HG02938 (cell line): ENCODE measurements around the gene FRRS1.

Experiments
- ATAC-seq: cut with Tn5 transposase; IDR thresholded peaks from one replicate; pipeline ENCODE4 v1.9.1; 2021; ENCODE audit warnings: mild to moderate bottlenecking, moderate library complexity; ENCODE audit not compliant: unreplicated experiment

Gene FRRS1

GRCh38 chr1:99738858-99739465 is 27.5 kb downstream of the FRRS1 start:
- no peak for ATAC-seq

DNA sequence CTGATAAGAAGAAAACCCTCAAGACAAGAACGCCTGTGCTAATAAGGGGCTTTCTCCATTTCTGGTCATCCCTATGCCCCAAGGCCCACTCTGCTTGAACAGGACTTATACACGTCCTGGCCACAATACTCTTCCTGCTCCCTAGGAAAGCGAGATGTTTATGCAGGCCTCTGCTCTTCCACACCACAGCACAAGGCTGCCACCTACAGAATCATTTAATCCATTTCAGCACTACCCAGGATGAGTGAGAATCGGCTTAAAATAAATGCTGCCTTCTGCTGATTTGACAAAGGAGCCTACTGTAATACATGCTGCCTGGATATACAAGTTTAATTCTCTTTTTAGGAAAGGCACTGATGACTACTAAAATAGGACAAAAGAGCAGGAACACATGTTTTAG is 29.4 kb downstream of the FRRS1 start:
- no peak for ATAC-seq

- no peak for ATAC-seq
Measured at GRCh38 chr1:99735852-99736251, 30.6 kb downstream of the FRRS1 start.

- ATAC-seq, result no peak
Measured at GRCh38 chr1:99731384-99731783, 35.1 kb downstream of the FRRS1 start.

DNA sequence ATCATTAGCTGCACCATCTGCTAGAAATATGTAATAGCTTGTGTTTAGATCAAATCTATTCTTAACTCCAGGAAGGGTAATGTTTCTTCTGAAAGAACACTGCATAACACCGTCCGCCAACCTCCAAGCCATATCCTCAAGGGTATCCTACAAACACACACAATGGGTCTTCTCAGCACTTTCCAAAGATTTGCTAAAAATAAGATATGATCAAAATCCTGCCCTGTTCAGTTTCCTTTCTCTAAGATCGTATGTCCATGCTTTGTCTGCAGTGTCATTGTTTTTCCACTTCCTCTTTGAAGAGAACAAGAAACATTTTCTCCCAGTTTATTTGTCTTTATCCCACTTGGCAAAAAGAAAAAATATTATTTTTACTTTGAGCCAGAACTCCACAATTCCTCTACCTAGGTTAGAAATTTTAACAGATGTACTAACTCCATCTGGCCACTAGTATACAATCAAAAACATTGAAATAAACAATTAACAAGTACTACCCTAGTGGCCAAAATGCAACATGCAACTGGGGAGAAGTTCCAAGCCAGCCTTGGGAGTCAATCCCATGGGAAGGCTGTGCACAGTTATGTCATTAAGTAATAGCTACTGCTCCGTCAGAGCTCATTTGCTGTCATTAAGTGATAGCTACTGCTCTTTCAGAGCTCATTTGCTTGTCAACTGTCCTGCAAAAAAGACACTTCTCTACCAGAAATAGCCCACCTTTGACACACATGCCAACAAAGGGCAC is 37.8 kb downstream of the FRRS1 start:
- peak; percentile 89 for ATAC-seq

DNA sequence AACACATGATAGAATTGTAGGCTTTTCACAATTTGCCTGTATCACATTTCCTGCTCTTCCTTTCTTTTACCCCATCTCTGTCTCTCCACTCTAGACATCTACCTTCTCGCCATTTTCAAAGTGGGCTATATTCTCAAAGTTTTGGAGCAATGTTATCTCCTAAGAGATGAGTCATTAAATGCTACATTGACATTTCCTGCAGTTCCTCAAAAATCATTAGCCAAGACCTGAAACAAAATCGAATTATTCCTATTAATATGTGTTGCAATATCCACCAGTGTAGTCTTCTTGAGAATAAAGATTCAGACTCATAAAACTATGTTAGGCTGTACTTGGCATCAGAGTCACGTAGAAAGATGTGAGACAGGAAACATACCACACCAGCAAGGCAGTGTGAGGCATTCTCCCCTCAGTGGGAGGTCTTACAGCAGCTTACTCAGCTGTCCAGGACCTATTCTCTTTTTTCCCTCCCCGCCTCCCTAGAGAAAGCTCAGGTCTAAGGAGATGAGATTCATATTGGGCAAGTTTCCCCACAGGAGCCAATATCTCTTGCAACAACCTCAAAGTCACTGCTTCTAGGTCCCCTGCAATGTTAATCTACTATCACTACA is 38.8 kb downstream of the FRRS1 start:
- ATAC-seq, result no peak

- no peak for ATAC-seq
Measured at GRCh38 chr1:99726818-99727217, 39.6 kb downstream of the FRRS1 start.

DNA sequence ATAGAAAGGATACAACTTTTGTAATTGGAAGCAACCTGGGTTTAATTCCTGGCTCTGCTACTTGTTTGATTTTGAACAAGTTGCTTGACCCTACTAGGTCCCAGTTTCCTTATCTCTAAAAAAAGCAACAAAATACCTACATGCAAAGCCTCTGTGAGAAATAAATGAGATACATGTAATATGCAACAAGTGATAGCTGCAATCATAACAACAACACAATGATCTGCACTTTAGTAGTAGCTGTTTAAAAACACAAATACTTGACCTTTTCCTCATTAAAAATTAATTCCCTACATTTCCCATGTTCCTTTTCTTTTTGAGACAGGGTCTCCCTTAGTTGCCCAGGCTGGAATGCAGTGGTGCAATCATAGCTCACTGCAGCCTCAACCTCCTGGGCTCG is 40.0 kb downstream of the FRRS1 start:
- ATAC-seq, result no peak

- ATAC-seq, result no peak
Measured at GRCh38 chr1:99725996-99726395, 40.4 kb downstream of the FRRS1 start.

GRCh38 chr1:99723251-99723650 is 43.2 kb downstream of the FRRS1 start:
- no peak for ATAC-seq

GRCh38 chr1:99717005-99717404 is 49.4 kb downstream of the FRRS1 start:
- no peak for ATAC-seq

DNA sequence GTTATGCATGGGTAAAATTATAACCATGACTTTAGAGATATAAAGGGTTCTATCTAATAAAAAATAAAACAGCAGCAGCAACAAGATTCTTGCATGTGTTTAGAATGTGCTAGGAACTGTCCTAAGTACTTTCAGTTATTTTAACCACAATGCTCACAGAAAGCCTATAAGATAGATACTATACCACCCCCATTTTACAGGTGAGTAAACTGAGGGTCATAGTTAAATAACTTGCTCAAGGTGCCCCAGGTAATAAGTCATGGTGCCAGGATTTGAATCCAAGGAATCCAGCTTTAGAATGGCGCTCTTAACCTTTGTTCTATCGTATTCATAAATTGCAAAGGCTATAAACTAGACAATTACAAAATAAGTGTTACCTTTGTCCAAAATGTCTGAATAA is 53.4 kb downstream of the FRRS1 start:
- ATAC-seq, result no peak

DNA sequence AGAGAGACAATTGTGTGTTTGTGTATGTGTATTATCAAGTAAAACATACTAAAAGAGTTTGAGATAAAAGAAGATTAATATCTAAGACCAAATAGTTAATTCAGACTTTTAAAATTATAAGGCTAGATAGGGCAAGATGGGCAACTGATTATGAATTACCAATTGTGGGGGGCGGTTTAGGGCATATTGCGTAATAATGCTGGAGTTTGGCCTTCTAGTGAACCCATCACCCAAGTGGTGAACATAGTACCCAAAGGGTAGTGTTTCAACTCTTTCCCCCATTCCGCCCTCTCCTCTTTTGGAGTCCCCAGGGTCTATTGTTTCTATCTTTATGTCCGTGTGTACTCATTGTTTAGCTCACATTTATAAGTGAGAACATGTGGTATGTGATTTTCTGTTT is 55.4 kb downstream of the FRRS1 start:
- no peak for ATAC-seq

GRCh38 chr1:99707535-99708142 is 58.8 kb downstream of the FRRS1 start:
- ATAC-seq, result peak; percentile 82

GRCh38 chr1:99705385-99705784 is 61.0 kb downstream of the FRRS1 start:
- ATAC-seq, result no peak

GRCh38 chr1:99704356-99704816 is 62.0 kb downstream of the FRRS1 start:
- ATAC-seq, result no peak

- no peak for ATAC-seq
Measured at GRCh38 chr1:99702221-99702620, 64.2 kb downstream of the FRRS1 start.

- no peak for ATAC-seq
Measured at GRCh38 chr1:99700020-99700419, 66.4 kb downstream of the FRRS1 start.

- ATAC-seq, result no peak
Measured at GRCh38 chr1:99697580-99697979, 68.9 kb downstream of the FRRS1 start.

DNA sequence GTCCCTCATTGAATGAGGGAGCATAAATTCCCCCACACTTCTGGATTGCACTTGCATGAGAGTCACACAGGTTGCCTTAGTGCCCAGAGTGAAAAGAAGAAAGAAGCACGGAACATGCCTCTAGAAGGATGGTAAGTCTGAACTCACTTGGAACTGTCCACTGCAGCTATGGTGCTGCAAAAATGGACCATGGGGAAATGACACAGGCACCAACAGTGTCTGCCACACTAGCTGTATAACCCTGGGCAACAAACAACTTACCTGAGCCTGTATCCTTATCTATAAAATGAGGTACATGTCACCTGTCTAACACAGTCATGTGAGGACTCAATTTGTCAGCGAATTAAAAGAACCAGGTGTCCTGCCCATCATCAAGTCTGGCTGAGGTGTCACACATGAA is 69.8 kb downstream of the FRRS1 start:
- ATAC-seq, result no peak

DNA sequence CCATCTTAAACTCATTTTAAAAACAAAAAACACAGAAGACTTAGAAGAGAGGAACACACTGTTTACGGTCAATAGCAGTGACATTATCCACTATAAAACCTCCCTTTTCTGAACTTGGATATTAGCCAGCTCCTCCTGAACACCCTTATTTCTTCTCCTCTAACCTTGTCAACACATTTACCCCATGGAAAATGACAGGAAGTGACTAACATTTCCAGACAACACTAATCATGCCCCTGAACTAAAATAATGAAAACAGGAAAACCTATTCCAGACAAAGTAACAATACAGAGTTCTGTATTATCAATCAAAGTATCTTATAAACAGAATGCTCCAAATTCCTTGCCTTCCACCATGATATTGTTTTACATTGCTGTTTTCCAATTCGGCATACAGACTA is 75.3 kb downstream of the FRRS1 start:
- no peak for ATAC-seq
